Measurements from ENCODE around the gene ACLY. TPM values are rescaled to one million over a fixed set of nuclear protein-coding genes. Genes with fewer than 3 reads are reported as not detected.

ACLY gene
- polyA plus RNA-seq, 1 donor (not counting 4 experiments of a cell fraction or from before 2014, with no cell fraction given), result 363 TPM

GRCh38 chr17:41914358-41914766 is 4.4 kb downstream of the ACLY start:
- H3K79me2 ChIP-seq (ENCODE audit: control insufficient read depth, insufficient read depth, low read length), result peaks cover 84% of the 10 kb centered on the region
- H3K4me3 ChIP-seq (ENCODE audit: control insufficient read depth in 2 of 3, extremely low read depth in 1 of 3, insufficient read depth in 2 of 3, low read depth in 1 of 3, low read length in 3 of 3), result no peak overlapping the region
- no peak overlapping the region for H3K27ac ChIP-seq (ENCODE audit: control insufficient read depth, insufficient read depth, low read length)
- H3K9ac ChIP-seq (ENCODE audit: control insufficient read depth, extremely low read depth, insufficient read depth, low read length), result no peak overlapping the region
- no peaks in the 10 kb centered on the region for H3K9me3 ChIP-seq (ENCODE audit: control insufficient read depth, low read depth, low read length)
- H3K4me2 ChIP-seq (ENCODE audit: control insufficient read depth, extremely low read depth, insufficient read depth, low read depth, low read length), result no peak overlapping the region
- TF ChIP-seq EZH2 (IDR thresholded peaks at IDR 0.05; ENCODE audit: low read length) (no peak), CTCF (optimal IDR thresholded peaks at IDR 0.05 in 1 of 3, IDR thresholded peaks at IDR 0.05 in 1 of 3, conservative IDR thresholded peaks at IDR 0.05 in 1 of 3; ENCODE audit: extremely low read depth in 1 of 3, insufficient read depth in 2 of 3, low read length in 3 of 3) (no peak)
- H2AFZ ChIP-seq (ENCODE audit: control insufficient read depth, low read length), result no peak overlapping the region
- H3K9me1 ChIP-seq (ENCODE audit: control insufficient read depth, extremely low read depth, insufficient read depth, low read length), result peaks cover 5% of the 10 kb centered on the region
- H3K36me3 ChIP-seq (ENCODE audit: control insufficient read depth in 2 of 2, extremely low read depth in 1 of 2, insufficient read depth in 2 of 2, low read length in 2 of 2), result peaks cover 55 to 56% of the 10 kb centered on the region in 2 experiments
- dilution Hi-C loops (cut with MboI; ENCODE audit: extremely low pct_ligation_motif_present, low sequenced_read_pairs), result no loop called here
- DNase-seq (ENCODE audit: low read depth, low spot score) (no peak), FAIRE-seq (no peak)
- H4K20me1 ChIP-seq (ENCODE audit: control insufficient read depth, extremely low read depth, insufficient read depth, low read length), result peaks cover 68% of the 10 kb centered on the region
- H3K4me1 ChIP-seq (ENCODE audit: control insufficient read depth, extremely low read depth, insufficient read depth, low read length), result peaks cover 22% of the 10 kb centered on the region
- H3K27me3 ChIP-seq (ENCODE audit: control insufficient read depth, extremely low read depth, insufficient read depth, low read length), result no peaks in the 10 kb centered on the region

- Histone ChIP-seq H3K79me2 (ENCODE audit: control insufficient read depth, insufficient read depth, low read length) (peaks cover 88% of the 10 kb centered on the region), H3K27ac (ENCODE audit: control insufficient read depth, insufficient read depth, low read length) (no peak overlapping the region), H3K27me3 (ENCODE audit: control insufficient read depth, extremely low read depth, insufficient read depth, low read length) (no peaks in the 10 kb centered on the region), H4K20me1 (ENCODE audit: control insufficient read depth, extremely low read depth, insufficient read depth, low read length) (peaks cover 69% of the 10 kb centered on the region), H3K9ac (ENCODE audit: control insufficient read depth, extremely low read depth, insufficient read depth, low read length) (no peak overlapping the region), H3K4me2 (ENCODE audit: control insufficient read depth, extremely low read depth, insufficient read depth, low read depth, low read length) (no peak overlapping the region), H3K36me3 (ENCODE audit: control insufficient read depth in 2 of 2, extremely low read depth in 1 of 2, insufficient read depth in 2 of 2, low read length in 2 of 2) (peaks cover 60% of the 10 kb centered on the region in 2 experiments), H3K9me1 (ENCODE audit: control insufficient read depth, extremely low read depth, insufficient read depth, low read length) (peaks cover 5% of the 10 kb centered on the region), H3K9me3 (ENCODE audit: control insufficient read depth, low read depth, low read length) (no peaks in the 10 kb centered on the region), H3K4me3 (ENCODE audit: control insufficient read depth in 2 of 3, extremely low read depth in 1 of 3, insufficient read depth in 2 of 3, low read depth in 1 of 3, low read length in 3 of 3) (no peak overlapping the region), H3K4me1 (ENCODE audit: control insufficient read depth, extremely low read depth, insufficient read depth, low read length) (peaks cover 21% of the 10 kb centered on the region), H2AFZ (ENCODE audit: control insufficient read depth, low read length) (no peak overlapping the region)
- DNase-seq (ENCODE audit: low read depth, low spot score) (no peak), FAIRE-seq (no peak)
- TF ChIP-seq EZH2 (IDR thresholded peaks at IDR 0.05; ENCODE audit: low read length), result no peak
- TF ChIP-seq CTCF (optimal IDR thresholded peaks at IDR 0.05 in 1 of 3, IDR thresholded peaks at IDR 0.05 in 1 of 3, conservative IDR thresholded peaks at IDR 0.05 in 1 of 3; ENCODE audit: extremely low read depth in 1 of 3, insufficient read depth in 2 of 3, low read length in 3 of 3), result no peak
- dilution Hi-C loops (cut with MboI; ENCODE audit: extremely low pct_ligation_motif_present, low sequenced_read_pairs), result no loop called here
These were observed 5.0 kb downstream of the ACLY start for GRCh38 chr17:41913798-41914197.
